ENCODE data around the gene SH2D4B. TPM values are rescaled to one million over a fixed set of nuclear protein-coding genes. Genes with fewer than 3 reads are reported as not detected.
A peak's percentile ranks its signal among the peaks of the same experiment; 100 is the strongest.

Gene SH2D4B
- total RNA-seq, 2 experiments from 2014 or later: 0.16 to 0.31 TPM

DNA sequence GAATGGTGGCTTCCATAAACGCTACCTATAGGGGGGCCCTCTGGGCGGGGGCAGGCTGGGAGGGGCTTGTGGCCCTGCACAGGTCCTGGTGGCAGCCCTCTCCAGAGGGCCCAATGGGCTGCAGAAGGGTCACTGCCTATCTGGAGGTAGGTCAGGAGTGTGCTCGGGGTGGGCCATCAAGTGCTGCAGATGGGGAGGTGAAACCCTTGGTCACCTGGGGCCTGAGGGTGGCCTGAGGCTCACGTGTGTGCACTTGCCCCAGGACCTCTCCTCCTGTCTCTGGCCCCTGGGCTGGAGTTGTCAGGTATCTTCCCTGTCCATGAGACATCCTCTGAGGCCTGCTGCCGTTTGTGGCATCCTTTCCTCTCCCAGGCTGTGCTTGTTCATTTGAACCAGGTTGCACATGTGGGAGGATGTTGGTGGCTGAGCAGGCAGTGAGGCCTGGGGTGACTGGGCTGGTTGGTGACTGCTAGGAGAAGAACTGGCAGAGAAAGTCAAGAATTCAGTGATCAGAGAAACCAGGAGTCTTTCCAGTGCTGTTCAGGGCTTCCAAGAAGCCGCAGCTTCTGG, 21.1 kb upstream of the SH2D4B start:
- POLR2A ChIA-PET: interaction anchor here (0.8 kb wide), 1 partner anchor 9 kb away, joined by 3 read pairs; no protein-coding TSS in a partner anchor
- Mint-ChIP-seq H3K27me3 (no peaks in the 10 kb centered on the region), H3K27ac (peak overlapping the region; percentile 24), H3K9me3 (no peaks in the 10 kb centered on the region), H3K4me1 (ENCODE audit: low read depth) (peaks cover 8% of the 10 kb centered on the region), H3K4me3 (no peak overlapping the region), H3K36me3 (ENCODE audit: low read depth) (peaks cover 94% of the 10 kb centered on the region)
- DNase-seq (no peak), ATAC-seq (ENCODE audit: poor library complexity) (no peak)
- intact Hi-C loops (cut with DNase I, micrococcal nuclease): no loop called here
- TF ChIP-seq CTCF (IDR thresholded peaks at IDR 0.05): no peak
- Histone ChIP-seq H3K9me3 (ENCODE audit: control insufficient read depth in 1 of 2, insufficient read depth in 1 of 2, low read length in 2 of 2) (no peaks in the 10 kb centered on the region), H3K4me3 (ENCODE audit: low read length) (no peak overlapping the region), H3K27me3 (ENCODE audit: control insufficient read depth in 1 of 2, insufficient read depth in 2 of 2, low read length in 2 of 2) (no peaks in the 10 kb centered on the region), H3K27ac (ENCODE audit: low read depth in 1 of 2, low read length in 2 of 2) (no peak overlapping the region), H3K4me1 (ENCODE audit: insufficient read depth, low read length) (peaks cover 18% of the 10 kb centered on the region), H3K36me3 (ENCODE audit: insufficient read depth, low read length) (peaks cover 96% of the 10 kb centered on the region)
- CTCF ChIA-PET: interaction anchor here (1.1 kb wide), 1 partner anchor 11 kb away, joined by 4 read pairs; no protein-coding TSS in a partner anchor

- Mint-ChIP-seq H3K4me1 (ENCODE audit: low read depth) (peaks cover 7% of the 10 kb centered on the region), H3K27me3 (no peaks in the 10 kb centered on the region), H3K9me3 (no peaks in the 10 kb centered on the region), H3K36me3 (ENCODE audit: low read depth) (peaks cover 84% of the 10 kb centered on the region), H3K4me3 (no peak overlapping the region), H3K27ac (peak overlapping the region; percentile 24)
- Histone ChIP-seq H3K4me3 (ENCODE audit: low read length) (no peak overlapping the region), H3K27me3 (ENCODE audit: control insufficient read depth in 1 of 2, insufficient read depth in 2 of 2, low read length in 2 of 2) (no peaks in the 10 kb centered on the region), H3K36me3 (ENCODE audit: insufficient read depth, low read length) (peaks cover 88% of the 10 kb centered on the region), H3K4me1 (ENCODE audit: insufficient read depth, low read length) (peaks cover 12% of the 10 kb centered on the region), H3K9me3 (ENCODE audit: control insufficient read depth in 1 of 2, insufficient read depth in 1 of 2, low read length in 2 of 2) (no peaks in the 10 kb centered on the region), H3K27ac (ENCODE audit: low read depth in 1 of 2, low read length in 2 of 2) (no peak overlapping the region)
- POLR2A ChIA-PET: no interaction called here
- intact Hi-C loops (cut with DNase I, micrococcal nuclease): no loop called here
- no peak for ATAC-seq (ENCODE audit: poor library complexity)
- CTCF ChIA-PET: interaction anchor here (0.8 kb wide), 1 partner anchor 12 kb away, joined by 5 read pairs; no protein-coding TSS in a partner anchor
- no peak for DNase-seq
- no peak for TF ChIP-seq CTCF (IDR thresholded peaks at IDR 0.05)
Observed at GRCh38 chr10:80517416-80518142, 20.1 kb upstream of the SH2D4B start.

GRCh38 chr10:80518143-80518806, 19.4 kb upstream of the SH2D4B start:
- Histone ChIP-seq H3K36me3 (ENCODE audit: insufficient read depth, low read length) (peaks cover 83% of the 10 kb centered on the region), H3K4me1 (ENCODE audit: insufficient read depth, low read length) (peaks cover 10% of the 10 kb centered on the region), H3K9me3 (ENCODE audit: control insufficient read depth in 1 of 2, insufficient read depth in 1 of 2, low read length in 2 of 2) (no peaks in the 10 kb centered on the region), H3K4me3 (ENCODE audit: low read length) (no peak overlapping the region), H3K27ac (ENCODE audit: low read depth in 1 of 2, low read length in 2 of 2) (no peak overlapping the region), H3K27me3 (ENCODE audit: control insufficient read depth in 1 of 2, insufficient read depth in 2 of 2, low read length in 2 of 2) (no peaks in the 10 kb centered on the region)
- no peaks in the 10 kb centered on the region for H3K27me3 Mint-ChIP-seq
- POLR2A ChIA-PET: no interaction called here
- no peak for TF ChIP-seq CTCF (IDR thresholded peaks at IDR 0.05)
- ATAC-seq (ENCODE audit: poor library complexity): no peak
- intact Hi-C loops (cut with DNase I, micrococcal nuclease): no loop called here
- peak overlapping the region; percentile 57 for H3K27ac Mint-ChIP-seq
- no peaks in the 10 kb centered on the region for H3K9me3 Mint-ChIP-seq
- CTCF ChIA-PET: interaction anchor here (0.8 to 3.9 kb wide), 3 partner anchors 13 to 140 kb away, joined by 4 to 11 read pairs (median 5); no protein-coding TSS in a partner anchor
- no peak for DNase-seq
- peaks cover 77% of the 10 kb centered on the region for H3K36me3 Mint-ChIP-seq (ENCODE audit: low read depth)
- H3K4me1 Mint-ChIP-seq (ENCODE audit: low read depth): peaks cover 13% of the 10 kb centered on the region
- no peak overlapping the region for H3K4me3 Mint-ChIP-seq
